ENCODE data around the gene TMEM272. TPM values are rescaled to one million over a fixed set of nuclear protein-coding genes. Genes with fewer than 3 reads are reported as not detected.

The TMEM272 gene
- total and polyA plus RNA-seq, 9 of the 15 experiments (the other 6 are each of a cell fraction or from before 2014, with no cell fraction given): 0.04 to 0.16 (median 0.06) TPM; not detected in 2

DNA sequence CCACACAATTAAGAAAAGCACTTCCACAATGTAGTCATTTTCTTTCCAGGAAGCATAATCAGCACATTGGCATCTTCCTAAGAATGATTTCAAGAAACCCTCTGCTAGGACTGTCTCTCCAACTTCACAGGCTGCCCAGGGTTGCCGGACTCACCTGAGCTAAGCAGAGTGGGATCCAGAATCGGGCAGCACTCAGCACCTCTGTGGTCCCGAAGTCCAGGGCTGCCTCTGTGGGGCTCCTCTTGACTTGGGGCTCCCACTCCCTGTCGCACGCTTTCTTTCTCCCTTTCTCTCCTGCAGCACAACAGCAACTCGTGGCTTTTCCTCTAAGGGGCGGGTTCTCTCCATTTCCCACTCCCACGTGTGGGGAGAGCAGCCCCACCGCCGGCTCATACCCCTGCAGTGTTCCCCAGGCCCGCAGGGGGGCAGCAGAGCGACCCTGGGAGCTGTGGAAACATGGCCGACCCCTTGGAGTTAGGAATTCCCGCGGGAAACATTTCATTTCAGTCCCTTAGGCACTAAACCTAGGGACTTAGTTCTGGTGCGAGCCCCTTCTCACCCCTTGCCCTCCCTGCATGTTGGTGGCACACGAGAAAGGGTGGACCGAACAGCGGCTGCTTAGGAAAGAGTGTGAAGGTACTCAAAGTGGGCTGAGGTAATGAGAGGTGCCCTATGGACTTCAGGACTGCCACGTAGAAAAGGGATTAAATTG, at the start of gene TMEM272 (continued):
- TF ChIP-seq, protein P1, sequence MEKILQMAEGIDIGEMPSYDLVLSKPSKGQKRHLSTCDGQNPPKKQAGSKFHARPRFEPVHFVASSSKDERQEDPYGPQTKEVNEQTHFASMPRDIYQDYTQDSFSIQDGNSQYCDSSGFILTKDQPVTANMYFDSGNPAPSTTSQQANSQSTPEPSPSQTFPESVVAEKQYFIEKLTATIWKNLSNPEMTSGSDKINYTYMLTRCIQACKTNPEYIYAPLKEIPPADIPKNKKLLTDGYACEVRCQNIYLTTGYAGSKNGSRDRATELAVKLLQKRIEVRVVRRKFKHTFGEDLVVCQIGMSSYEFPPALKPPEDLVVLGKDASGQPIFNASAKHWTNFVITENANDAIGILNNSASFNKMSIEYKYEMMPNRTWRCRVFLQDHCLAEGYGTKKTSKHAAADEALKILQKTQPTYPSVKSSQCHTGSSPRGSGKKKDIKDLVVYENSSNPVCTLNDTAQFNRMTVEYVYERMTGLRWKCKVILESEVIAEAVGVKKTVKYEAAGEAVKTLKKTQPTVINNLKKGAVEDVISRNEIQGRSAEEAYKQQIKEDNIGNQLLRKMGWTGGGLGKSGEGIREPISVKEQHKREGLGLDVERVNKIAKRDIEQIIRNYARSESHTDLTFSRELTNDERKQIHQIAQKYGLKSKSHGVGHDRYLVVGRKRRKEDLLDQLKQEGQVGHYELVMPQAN (IDR thresholded peaks at IDR 0.05; ENCODE audit: borderline replicate concordance): no peak
- TF ChIP-seq RAD21 (CRISPR knock-in tag; conservative IDR thresholded peaks at IDR 0.05 in 1 of 2, IDR thresholded peaks at IDR 0.05 in 1 of 2) (peak; percentile 33 to 59), NFRKB (IDR thresholded peaks at IDR 0.05; ENCODE audit: low read depth) (peak; percentile 58; the same call in 1 of the 2 replicates), GATA2 (CRISPR knock-in tag; IDR thresholded peaks at IDR 0.05) (no peak), EGR1 (conservative IDR thresholded peaks at IDR 0.05) (peak; percentile 20; the same call in 1 of the 2 replicates), E2F3 (CRISPR knock-in tag; IDR thresholded peaks at IDR 0.05) (0 out of 2 replicates have a peak, but pooled peaks have one; percentile 30), HLTF (IDR thresholded peaks at IDR 0.05) (no peak), SMAD4 (CRISPR knock-in tag; conservative IDR thresholded peaks at IDR 0.05) (0 out of 2 replicates have a peak, but pooled peaks have one; percentile 32), ZNF239 (CRISPR knock-in tag; IDR thresholded peaks at IDR 0.05) (no peak), NFE2 (IDR thresholded peaks at IDR 0.05; ENCODE audit: low read depth) (no peak), TAF1 (IDR thresholded peaks at IDR 0.05; ENCODE audit: control insufficient read depth, extremely low read depth, insufficient read depth, low read length, severe bottlenecking) (peak; percentile 27), RB1 (IDR thresholded peaks at IDR 0.05; ENCODE audit: low read depth) (peak; percentile 51; the same call in 1 of the 2 replicates), KLF1 (tag; IDR thresholded peaks at IDR 0.05) (no peak), MEIS2 (IDR thresholded peaks at IDR 0.05; ENCODE audit: partially characterized antibody) (no peak), LARP7 (IDR thresholded peaks at IDR 0.05) (no peak), MBD2 (IDR thresholded peaks at IDR 0.05; ENCODE audit: borderline replicate concordance, low read depth) (no peak), ZFP36 (IDR thresholded peaks at IDR 0.05; ENCODE audit: low read depth, low read length, partially characterized antibody) (no peak), CREB1 (IDR thresholded peaks at IDR 0.05) (no peak), CREB1 (CRISPR knock-in tag; IDR thresholded peaks at IDR 0.05) (0 out of 2 replicates have a peak, but pooled peaks have one; percentile 11), ZBTB1 (CRISPR knock-in tag; IDR thresholded peaks at IDR 0.05; ENCODE audit: borderline replicate concordance, low read depth) (0 out of 2 replicates have a peak, but pooled peaks have one; percentile 19)
- TF ChIP-seq, protein P2, sequence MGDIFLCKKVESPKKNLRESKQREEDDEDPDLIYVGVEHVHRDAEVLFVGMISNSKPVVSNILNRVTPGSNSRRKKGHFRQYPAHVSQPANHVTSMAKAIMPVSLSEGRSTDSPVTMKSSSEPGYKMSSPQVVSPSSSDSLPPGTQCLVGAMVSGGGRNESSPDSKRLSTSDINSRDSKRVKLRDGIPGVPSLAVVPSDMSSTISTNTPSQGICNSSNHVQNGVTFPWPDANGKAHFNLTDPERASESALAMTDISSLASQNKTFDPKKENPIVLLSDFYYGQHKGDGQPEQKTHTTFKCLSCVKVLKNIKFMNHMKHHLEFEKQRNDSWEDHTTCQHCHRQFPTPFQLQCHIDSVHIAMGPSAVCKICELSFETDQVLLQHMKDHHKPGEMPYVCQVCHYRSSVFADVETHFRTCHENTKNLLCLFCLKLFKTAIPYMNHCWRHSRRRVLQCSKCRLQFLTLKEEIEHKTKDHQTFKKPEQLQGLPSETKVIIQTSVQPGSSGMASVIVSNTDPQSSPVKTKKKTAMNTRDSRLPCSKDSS (IDR thresholded peaks at IDR 0.05; ENCODE audit: low read depth, partially characterized antibody): no peak
- TF ChIP-seq, protein P3, sequence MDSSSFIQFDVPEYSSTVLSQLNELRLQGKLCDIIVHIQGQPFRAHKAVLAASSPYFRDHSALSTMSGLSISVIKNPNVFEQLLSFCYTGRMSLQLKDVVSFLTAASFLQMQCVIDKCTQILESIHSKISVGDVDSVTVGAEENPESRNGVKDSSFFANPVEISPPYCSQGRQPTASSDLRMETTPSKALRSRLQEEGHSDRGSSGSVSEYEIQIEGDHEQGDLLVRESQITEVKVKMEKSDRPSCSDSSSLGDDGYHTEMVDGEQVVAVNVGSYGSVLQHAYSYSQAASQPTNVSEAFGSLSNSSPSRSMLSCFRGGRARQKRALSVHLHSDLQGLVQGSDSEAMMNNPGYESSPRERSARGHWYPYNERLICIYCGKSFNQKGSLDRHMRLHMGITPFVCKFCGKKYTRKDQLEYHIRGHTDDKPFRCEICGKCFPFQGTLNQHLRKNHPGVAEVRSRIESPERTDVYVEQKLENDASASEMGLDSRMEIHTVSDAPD (CRISPR knock-in tag; IDR thresholded peaks at IDR 0.05): no peak
